CD4-positive, CD25-positive, alpha-beta regulatory T cell (primary cell): ENCODE measurements around the gene MICALL2. TPM values are rescaled to one million over a fixed set of nuclear protein-coding genes. Genes with fewer than 3 reads are reported as not detected.
"Not testable (repeated sequence)": the region's sequence is repeated elsewhere in the genome, so short reads cannot be mapped to it uniquely, and the experiment has no call there.

ENCODE experiments used
- ATAC-seq, 2 donors: fragments of 150-1000 bp; cut with Tn5 transposase; one replicate each; pipeline ENCODE4 v1.10.0; 2021; ENCODE audit warnings: low read depth in 2 of 2, moderate number of reproducible peaks in 2 of 2, moderate library complexity in 1 of 2
- DNase-seq, 3 donors: peaks; one replicate each; pipeline versions ENCODE4 v3.0.0 to v3.0.0-alpha.2; 2012 to 2022; ENCODE audit warnings: mixed read lengths in 1 of 3
- H3K27ac ChIP-seq: one replicate; pipeline ENCODE4 v1.7.0; 2013; ENCODE audit warnings: mild to moderate bottlenecking, low read length; ENCODE audit not compliant: insufficient read depth, poor library complexity, severe bottlenecking
- H3K27me3 ChIP-seq: one replicate; pipeline ENCODE4 v1.7.0; 2013; ENCODE audit warnings: low read length; ENCODE audit not compliant: control insufficient read depth, insufficient read depth
- H3K36me3 ChIP-seq: one replicate; pipeline ENCODE4 v1.7.0; 2013; ENCODE audit warnings: mild to moderate bottlenecking, low read length, moderate library complexity; ENCODE audit not compliant: control insufficient read depth, insufficient read depth
- H3K4me1 ChIP-seq: 2 replicates; pipeline ENCODE4 v1.7.0; 2013; ENCODE audit warnings: mild to moderate bottlenecking, low read length; ENCODE audit not compliant: insufficient read depth, control insufficient read depth, poor library complexity, severe bottlenecking
- H3K4me3 ChIP-seq: one replicate; pipeline ENCODE4 v1.7.0; 2013; ENCODE audit warnings: low read depth, mild to moderate bottlenecking, low read length, moderate library complexity
- H3K9me3 ChIP-seq, 2 experiments: 1 replicate in 1 of 2; 2 replicates in 1 of 2; pipeline ENCODE4 v1.7.0; 2013; ENCODE audit warnings: low read length in 2 of 2, mild to moderate bottlenecking in 1 of 2, moderate library complexity in 1 of 2; ENCODE audit not compliant: control insufficient read depth in 2 of 2
- H3K27ac Mint-ChIP-seq, 3 donors: one replicate each; pipeline ENCODE4 v1.8.0; 2020 to 2022; ENCODE audit warnings: mild to moderate bottlenecking in 3 of 3, mixed read lengths in 3 of 3, moderate library complexity in 2 of 3
- H3K27me3 Mint-ChIP-seq: one replicate; pipeline ENCODE4 v1.8.0; 2022; ENCODE audit warnings: mild to moderate bottlenecking, mixed read lengths
- H3K36me3 Mint-ChIP-seq: one replicate; pipeline ENCODE4 v1.8.0; 2020; ENCODE audit warnings: mixed read lengths
- H3K4me1 Mint-ChIP-seq, 4 donors: one replicate each; pipeline ENCODE4 v1.8.0; 2020 to 2022; ENCODE audit warnings: mixed read lengths in 4 of 4, mild to moderate bottlenecking in 1 of 4
- H3K4me3 Mint-ChIP-seq, 4 donors: one replicate each; pipeline ENCODE4 v1.8.0; 2020 to 2022; ENCODE audit warnings: mild to moderate bottlenecking in 4 of 4, mixed read lengths in 4 of 4, moderate library complexity in 3 of 4
- H3K9me3 Mint-ChIP-seq, 7 donors: one replicate each; pipeline ENCODE4 v1.8.0; 2020 to 2022; ENCODE audit warnings: mixed read lengths in 7 of 7, mild to moderate bottlenecking in 3 of 7, moderate library complexity in 2 of 7
- polyA plus RNA-seq, 4 donors: library from polyadenylated mRNA; unstranded; fragments of 300-500 nt; fragmentation: Illumina TruSeq; gene quantifications; one replicate each; pipeline ENCODE4 v1.2.3, GENCODE V29; 2021
- total RNA-seq: library from RNA; stranded (reverse); gene quantifications from one replicate; pipeline ENCODE4 v1.2.3, GENCODE V29; 2022

MICALL2 gene
- total and polyA plus RNA-seq, 5 donors from 2014 or later: 0.14 to 3.3 (median 0.27) TPM; not detected in 1

GRCh38 chr7:1444925-1445322, 14.3 kb downstream of the MICALL2 start:
- Histone ChIP-seq H3K27me3 (no peaks in the 10 kb centered on the region), H3K9me3 (no peaks in the 10 kb centered on the region), H3K4me1 (no peaks in the 10 kb centered on the region), H3K4me3 (no peak overlapping the region), H3K27ac (no peak overlapping the region), H3K36me3 (no peaks in the 10 kb centered on the region)
- Mint-ChIP-seq H3K36me3 (no peaks in the 10 kb centered on the region), H3K4me1 (no peaks in the 10 kb centered on the region), H3K4me3 (no peak overlapping the region), H3K27me3 (no peaks in the 10 kb centered on the region), H3K9me3 (no peaks in the 10 kb centered on the region), H3K27ac (no peak overlapping the region)
- no peak for DNase-seq
- ATAC-seq: no peak

GRCh38 chr7:1444214-1444924, 14.9 kb downstream of the MICALL2 start:
- H3K27ac Mint-ChIP-seq: no peak overlapping the region
- no peaks in the 10 kb centered on the region for H3K27me3 Mint-ChIP-seq
- ATAC-seq: no peak
- H3K4me1 ChIP-seq: no peaks in the 10 kb centered on the region
- H3K9me3 Mint-ChIP-seq: no peaks in the 10 kb centered on the region
- H3K4me3 Mint-ChIP-seq: no peak overlapping the region
- no peaks in the 10 kb centered on the region for H3K36me3 Mint-ChIP-seq
- no peaks in the 10 kb centered on the region for H3K27me3 ChIP-seq
- H3K36me3 ChIP-seq: no peaks in the 10 kb centered on the region
- DNase-seq: no peak
- H3K4me3 ChIP-seq: no peak overlapping the region
- H3K27ac ChIP-seq: no peak overlapping the region
- H3K9me3 ChIP-seq: no peaks in the 10 kb centered on the region
- H3K4me1 Mint-ChIP-seq: no peaks in the 10 kb centered on the region

- DNase-seq, H3K27ac Mint-ChIP-seq, H3K9me3 Mint-ChIP-seq, H3K27me3 ChIP-seq, H3K27me3 Mint-ChIP-seq, H3K4me3 ChIP-seq, ATAC-seq, H3K9me3 ChIP-seq, H3K4me1 Mint-ChIP-seq, H3K4me1 ChIP-seq, H3K4me3 Mint-ChIP-seq, H3K36me3 ChIP-seq, H3K27ac ChIP-seq, H3K36me3 Mint-ChIP-seq: not testable (repeated sequence)
These were observed 15.6 kb downstream of the MICALL2 start for GRCh38 chr7:1443587-1444200.

DNA sequence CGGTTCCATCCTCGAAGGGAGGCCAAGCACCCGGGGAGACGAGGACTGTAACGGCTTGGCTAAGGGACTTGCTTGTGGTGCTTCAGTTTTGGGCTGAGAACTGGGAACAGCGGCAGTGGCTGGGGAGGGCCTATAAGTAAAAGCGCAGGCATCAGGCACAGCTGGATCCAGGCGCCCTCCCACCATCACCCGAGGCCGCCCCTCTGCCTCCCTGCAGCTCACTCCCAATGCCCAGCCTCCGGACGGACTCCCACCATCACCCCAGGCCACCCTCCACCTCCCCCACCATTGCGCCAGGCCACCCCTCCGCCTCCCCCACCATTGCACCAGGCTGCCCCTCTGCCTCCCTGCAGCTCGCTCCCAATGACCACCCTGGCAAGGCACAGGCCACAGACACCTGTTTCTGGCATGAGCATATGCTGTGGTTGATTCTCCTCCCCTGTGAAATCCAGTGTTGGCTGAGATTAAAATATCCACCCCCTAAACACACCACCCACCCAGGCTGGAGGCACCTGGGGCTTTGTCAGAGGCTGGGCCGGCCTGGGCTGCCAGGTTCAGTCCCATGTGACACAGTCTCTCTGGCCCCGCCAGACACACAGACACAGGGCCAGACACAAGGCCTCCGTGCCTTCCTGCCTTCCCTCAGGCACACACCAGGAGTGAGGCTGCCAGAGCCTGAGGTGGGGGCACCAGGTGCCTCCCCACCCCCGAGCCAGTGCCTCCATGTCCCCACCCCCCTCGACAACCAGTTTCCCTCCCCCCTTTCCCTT, 16.7 kb downstream of the MICALL2 start:
- no peaks in the 10 kb centered on the region for H3K9me3 Mint-ChIP-seq
- H3K36me3 Mint-ChIP-seq: no peaks in the 10 kb centered on the region
- ATAC-seq: no peak

GRCh38 chr7:1441615-1442354, 17.5 kb downstream of the MICALL2 start:
- no peaks in the 10 kb centered on the region for H3K4me1 ChIP-seq
- ATAC-seq (no peak), DNase-seq (no peak)
- H3K27me3 Mint-ChIP-seq: no peaks in the 10 kb centered on the region
- H3K36me3 Mint-ChIP-seq: no peaks in the 10 kb centered on the region
- peak overlapping the region in 1 of 3 donors; percentile 67 for H3K27ac Mint-ChIP-seq
- no peak overlapping the region for H3K4me3 Mint-ChIP-seq
- H3K27me3 ChIP-seq: no peaks in the 10 kb centered on the region
- H3K4me1 Mint-ChIP-seq: no peaks in the 10 kb centered on the region
- H3K9me3 ChIP-seq: no peaks in the 10 kb centered on the region
- H3K27ac ChIP-seq: no peak overlapping the region
- no peaks in the 10 kb centered on the region for H3K36me3 ChIP-seq
- no peaks in the 10 kb centered on the region for H3K9me3 Mint-ChIP-seq
- H3K4me3 ChIP-seq: no peak overlapping the region

More for the DNA sequence above, 16.7 kb downstream of the MICALL2 start:
- H3K9me3 ChIP-seq: no peaks in the 10 kb centered on the region
- H3K27me3 ChIP-seq: no peaks in the 10 kb centered on the region
- no peaks in the 10 kb centered on the region for H3K27me3 Mint-ChIP-seq
- H3K4me1 ChIP-seq: no peaks in the 10 kb centered on the region
- no peak overlapping the region for H3K27ac Mint-ChIP-seq
- no peak overlapping the region for H3K27ac ChIP-seq
- no peaks in the 10 kb centered on the region for H3K4me1 Mint-ChIP-seq
- DNase-seq: no peak
- H3K4me3 ChIP-seq: no peak overlapping the region
- no peak overlapping the region for H3K4me3 Mint-ChIP-seq
- no peaks in the 10 kb centered on the region for H3K36me3 ChIP-seq

- H3K9me3 Mint-ChIP-seq: no peaks in the 10 kb centered on the region
- Histone ChIP-seq H3K4me1 (no peaks in the 10 kb centered on the region), H3K27ac (no peak overlapping the region), H3K9me3 (no peaks in the 10 kb centered on the region), H3K27me3 (no peaks in the 10 kb centered on the region), H3K36me3 (no peaks in the 10 kb centered on the region), H3K4me3 (no peak overlapping the region)
- ATAC-seq: no peak
- no peaks in the 10 kb centered on the region for H3K27me3 Mint-ChIP-seq
- no peak overlapping the region for H3K4me3 Mint-ChIP-seq
- H3K27ac Mint-ChIP-seq: no peak overlapping the region
- DNase-seq: no peak
- H3K36me3 Mint-ChIP-seq: no peaks in the 10 kb centered on the region
- no peaks in the 10 kb centered on the region for H3K4me1 Mint-ChIP-seq
These were observed 18.6 kb downstream of the MICALL2 start for GRCh38 chr7:1440620-1441019.

GRCh38 chr7:1439373-1440363, 19.6 kb downstream of the MICALL2 start:
- Histone ChIP-seq H3K27me3 (no peaks in the 10 kb centered on the region), H3K36me3 (no peaks in the 10 kb centered on the region), H3K4me1 (no peaks in the 10 kb centered on the region), H3K27ac (no peak overlapping the region), H3K4me3 (no peak overlapping the region), H3K9me3 (no peaks in the 10 kb centered on the region)
- H3K4me3 Mint-ChIP-seq: no peak overlapping the region
- H3K9me3 Mint-ChIP-seq: no peaks in the 10 kb centered on the region
- peak overlapping the region in 1 of 3 donors; percentile 52 for H3K27ac Mint-ChIP-seq
- no peaks in the 10 kb centered on the region for H3K27me3 Mint-ChIP-seq
- DNase-seq: no peak
- no peaks in the 10 kb centered on the region for H3K36me3 Mint-ChIP-seq
- ATAC-seq: no peak
- no peaks in the 10 kb centered on the region for H3K4me1 Mint-ChIP-seq
